ENCODE data around the gene CYP24A1.

The CYP24A1 gene

DNA sequence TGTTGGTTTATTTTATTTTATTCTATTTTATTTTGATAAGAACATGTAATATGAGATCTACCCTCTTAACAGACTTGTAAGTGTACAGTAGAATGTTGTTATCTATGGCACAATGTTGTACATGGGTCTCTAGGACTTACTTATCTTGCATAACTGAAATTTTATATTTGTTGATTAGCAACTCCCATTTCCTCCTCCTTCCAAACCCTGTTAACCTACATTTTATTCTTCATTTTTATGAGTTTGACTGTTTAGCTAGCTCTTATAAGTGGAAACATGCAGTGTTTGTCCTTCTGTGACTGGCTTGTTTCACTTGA, 65.5 kb downstream of the CYP24A1 start:
- H3K4me1 ChIP-seq = no peaks in the 10 kb centered on the region

DNA sequence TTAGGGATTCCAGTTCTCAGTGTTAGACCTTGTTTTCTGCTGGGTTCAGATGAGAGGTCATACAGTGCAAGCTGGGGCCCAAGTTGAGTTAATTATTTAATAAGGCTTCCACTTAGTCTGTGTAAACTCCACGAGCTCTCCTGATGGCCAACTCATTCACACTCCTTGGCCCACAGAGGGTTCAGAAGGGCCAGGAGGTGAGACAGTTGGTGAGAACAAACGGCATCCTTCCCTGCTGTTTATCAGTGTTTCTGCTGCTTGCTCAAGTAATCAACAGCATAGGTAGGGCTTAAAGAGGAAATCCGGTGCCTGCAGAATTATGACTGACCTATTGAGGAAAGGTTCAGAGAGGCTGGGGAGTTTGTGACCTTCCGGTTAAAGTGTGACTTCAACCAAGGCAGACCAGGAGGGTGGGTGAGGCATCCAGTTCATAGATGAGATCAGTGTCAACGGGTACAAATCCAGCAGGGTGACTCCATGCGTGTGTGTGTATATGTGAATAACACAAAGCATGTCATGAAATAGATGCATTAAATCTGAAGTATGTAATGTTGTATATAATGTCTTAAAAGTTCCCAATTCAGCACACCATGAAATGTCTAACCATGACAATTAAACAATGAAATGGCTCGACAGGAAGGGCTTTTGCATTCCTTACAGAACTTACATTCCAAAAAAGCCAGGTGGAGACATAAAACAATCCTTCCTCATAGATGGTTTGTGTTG, 66.0 kb downstream of the CYP24A1 start:
- DNase-seq (ENCODE audit: low spot score in 2 of 2) = no peak
- Histone ChIP-seq H3K9me3 (no peaks in the 10 kb centered on the region; the same call in 1 of the 2 replicates), H3K27me3 (ENCODE audit: low read depth) (peaks cover 8% of the 10 kb centered on the region), H3K36me3 (replicated peaks) (no peaks in the 10 kb centered on the region), H3K4me3 (no peak overlapping the region), H3K4me1 (no peaks in the 10 kb centered on the region)
- in situ Hi-C loops (cut with MboI; ENCODE audit: low sequenced_read_pairs) = loop anchor here (10.0 kb wide), 1 partner anchor 537 kb away; no protein-coding TSS in a partner anchor

More for the DNA sequence above, 65.5 kb downstream of the CYP24A1 start:
- no peak for DNase-seq (ENCODE audit: low spot score in 2 of 2)
- Histone ChIP-seq H3K9me3 (no peaks in the 10 kb centered on the region; the same call in 1 of the 2 replicates), H3K4me3 (no peak overlapping the region), H3K27me3 (ENCODE audit: low read depth) (peaks cover 8% of the 10 kb centered on the region), H3K36me3 (replicated peaks) (no peaks in the 10 kb centered on the region)
- in situ Hi-C loops (cut with MboI; ENCODE audit: low sequenced_read_pairs) = loop anchor here (10.0 kb wide), 1 partner anchor 537 kb away; no protein-coding TSS in a partner anchor

DNA sequence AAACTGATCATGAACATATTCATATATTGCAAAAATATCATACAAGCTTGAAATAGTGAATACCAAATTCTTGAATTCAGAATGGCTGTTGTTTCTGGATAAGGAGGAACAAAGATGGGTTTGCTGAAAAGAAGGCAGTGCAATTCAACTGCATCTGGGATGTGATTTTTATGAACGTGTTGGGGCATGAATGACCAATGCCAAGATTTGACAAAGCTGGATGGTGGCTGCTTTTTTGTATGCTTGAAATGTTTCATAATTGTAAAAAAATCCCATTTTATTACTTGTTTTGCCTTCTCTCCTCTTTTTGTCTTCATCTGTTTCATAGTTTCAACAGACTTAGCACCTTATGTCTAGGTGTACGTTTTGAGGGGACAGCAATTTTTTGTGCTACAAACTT, 66.6 kb downstream of the CYP24A1 start:
- no peak overlapping the region for H3K4me3 ChIP-seq
- H3K4me1 ChIP-seq = no peaks in the 10 kb centered on the region
- no peaks in the 10 kb centered on the region; the same call in 1 of the 2 replicates for H3K9me3 ChIP-seq
- no peak for DNase-seq (ENCODE audit: low spot score in 2 of 2)
- in situ Hi-C loops (cut with MboI; ENCODE audit: low sequenced_read_pairs) = loop anchor here (10.0 kb wide), 1 partner anchor 538 kb away; no protein-coding TSS in a partner anchor
- H3K36me3 ChIP-seq (replicated peaks) = no peaks in the 10 kb centered on the region
- peaks cover 8% of the 10 kb centered on the region for H3K27me3 ChIP-seq (ENCODE audit: low read depth)

DNA sequence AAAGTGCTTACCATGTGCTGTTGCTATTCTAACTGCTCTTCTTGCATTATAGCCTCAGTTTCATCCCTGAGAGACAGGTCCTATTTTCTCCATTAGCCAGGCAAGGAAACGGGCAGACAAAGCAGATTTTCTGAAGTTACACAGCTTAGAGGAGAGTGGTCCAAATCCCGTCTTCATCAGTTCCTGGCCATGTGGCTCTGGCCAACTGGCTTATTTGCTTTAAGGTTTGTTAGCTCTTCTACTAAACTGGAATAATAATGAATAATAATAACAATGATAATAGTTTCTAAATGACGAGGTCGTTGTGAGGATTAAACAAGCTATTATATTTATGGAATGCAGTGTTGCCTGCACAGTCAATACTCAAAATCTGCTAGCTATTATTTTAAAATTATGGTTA, 67.6 kb downstream of the CYP24A1 start:
- no peak for DNase-seq (ENCODE audit: low spot score in 2 of 2)
- H3K4me1 ChIP-seq = no peaks in the 10 kb centered on the region
- no peak overlapping the region for H3K4me3 ChIP-seq
- in situ Hi-C loops (cut with MboI; ENCODE audit: low sequenced_read_pairs) = loop anchor here (10.0 kb wide), 1 partner anchor 539 kb away; no protein-coding TSS in a partner anchor
- H3K27me3 ChIP-seq (ENCODE audit: low read depth) = peaks cover 8% of the 10 kb centered on the region
- H3K9me3 ChIP-seq = no peaks in the 10 kb centered on the region; the same call in 1 of the 2 replicates
- H3K36me3 ChIP-seq (replicated peaks) = no peaks in the 10 kb centered on the region

DNA sequence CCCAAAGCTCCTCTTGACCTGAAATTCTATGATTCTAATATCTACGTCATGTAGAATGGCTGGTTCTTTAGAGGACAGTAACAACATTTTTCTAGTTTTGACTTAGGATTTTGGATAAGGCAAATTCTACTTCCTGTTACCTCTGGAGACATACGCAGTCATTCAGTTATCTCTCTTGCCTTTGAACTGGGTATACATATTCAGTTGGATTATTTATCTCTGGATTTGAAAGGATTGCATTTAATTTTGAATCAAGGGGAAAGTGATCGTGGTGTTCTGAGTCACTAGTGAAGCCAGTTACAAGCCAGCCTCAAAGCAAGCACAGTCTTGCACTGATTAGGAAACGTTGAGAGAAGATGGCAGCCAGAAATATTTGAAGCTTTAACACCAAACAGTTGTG, 68.1 kb downstream of the CYP24A1 start:
- Histone ChIP-seq H3K36me3 (replicated peaks) (no peaks in the 10 kb centered on the region), H3K4me3 (no peak overlapping the region), H3K9me3 (no peaks in the 10 kb centered on the region; the same call in 1 of the 2 replicates), H3K4me1 (no peaks in the 10 kb centered on the region), H3K27me3 (ENCODE audit: low read depth) (peaks cover 8% of the 10 kb centered on the region)
- in situ Hi-C loops (cut with MboI; ENCODE audit: low sequenced_read_pairs) = loop anchor here (10.0 kb wide), 1 partner anchor 539 kb away; no protein-coding TSS in a partner anchor
- no peak for DNase-seq (ENCODE audit: low spot score in 2 of 2)

DNA sequence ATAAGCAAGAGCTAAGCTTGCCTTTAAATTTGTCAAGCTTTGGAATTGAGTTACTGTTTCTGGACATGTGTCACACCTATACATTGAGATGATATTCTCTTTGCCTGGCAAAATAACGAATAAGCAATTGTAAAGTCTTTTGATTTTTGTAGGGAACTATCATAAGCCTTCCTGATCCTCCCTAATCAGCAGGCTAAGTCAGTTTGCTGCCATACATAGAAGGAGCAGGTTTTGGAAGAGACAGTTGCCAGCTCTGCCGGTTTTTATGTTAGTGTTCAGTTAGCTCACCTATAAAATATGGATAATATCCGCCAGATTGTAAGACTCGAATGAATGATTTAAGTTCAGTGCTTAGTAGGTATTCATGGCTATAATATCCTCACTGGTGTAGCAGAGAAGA, 69.0 kb downstream of the CYP24A1 start:
- peaks cover 8% of the 10 kb centered on the region for H3K27me3 ChIP-seq (ENCODE audit: low read depth)
- DNase-seq (ENCODE audit: low spot score in 2 of 2) = no peak
- in situ Hi-C loops (cut with MboI; ENCODE audit: low sequenced_read_pairs) = loop anchor here (5.0 to 10.0 kb wide), 2 partner anchors 93 to 540 kb away; no protein-coding TSS in a partner anchor

DNA sequence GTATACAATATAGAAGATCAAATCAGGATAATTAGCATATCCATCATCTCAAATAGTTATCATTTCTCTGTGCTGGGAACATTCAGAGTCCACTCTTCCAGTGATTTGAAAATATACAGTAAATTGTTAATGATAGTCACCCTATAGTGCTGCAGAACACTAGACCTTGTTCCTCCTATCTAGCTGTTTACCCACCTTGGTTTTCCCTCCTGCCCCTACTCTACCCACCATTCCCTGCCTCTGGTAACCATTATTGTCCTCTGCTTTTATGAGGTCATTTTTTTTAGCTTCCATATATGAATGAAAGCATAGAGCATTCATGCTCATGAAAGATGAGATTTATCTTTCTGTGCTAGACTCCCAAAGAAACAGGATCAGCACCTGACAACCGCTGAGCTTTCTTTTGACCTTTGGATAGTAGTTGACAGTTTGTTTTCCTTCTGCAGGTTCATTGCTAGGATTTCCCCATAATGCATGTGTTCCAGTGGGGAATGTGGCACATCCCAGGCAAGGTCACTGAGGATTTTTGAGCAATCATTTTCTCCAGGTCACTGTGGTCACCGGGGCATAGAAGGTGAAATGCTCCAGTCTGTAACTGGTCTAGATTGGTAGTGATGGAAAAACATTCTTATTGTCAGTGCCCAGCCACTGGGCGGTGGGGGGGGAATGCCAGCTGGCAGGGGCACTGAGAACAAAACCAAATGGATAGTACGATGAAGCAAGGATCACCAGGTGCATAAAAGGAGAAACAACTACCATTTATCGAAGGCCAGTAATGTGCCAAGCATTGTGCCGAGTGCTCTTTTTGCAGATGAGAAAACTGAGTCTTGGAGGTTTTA, 69.8 kb downstream of the CYP24A1 start:
- in situ Hi-C loops (cut with MboI; ENCODE audit: low sequenced_read_pairs) = loop anchor here (5.0 to 10.0 kb wide), 2 partner anchors 93 to 541 kb away; no protein-coding TSS in a partner anchor
- no peaks in the 10 kb centered on the region; the same call in 1 of the 2 replicates for H3K9me3 ChIP-seq
- peaks cover 8% of the 10 kb centered on the region for H3K27me3 ChIP-seq (ENCODE audit: low read depth)
- H3K36me3 ChIP-seq (replicated peaks) = no peaks in the 10 kb centered on the region
- no peaks in the 10 kb centered on the region for H3K4me1 ChIP-seq
- no peak for DNase-seq (ENCODE audit: low spot score in 2 of 2)
- no peak overlapping the region for H3K4me3 ChIP-seq

More for the DNA sequence above, 69.0 kb downstream of the CYP24A1 start:
- no peaks in the 10 kb centered on the region for H3K36me3 ChIP-seq (replicated peaks)
- no peaks in the 10 kb centered on the region for H3K4me1 ChIP-seq
- H3K9me3 ChIP-seq = no peaks in the 10 kb centered on the region; the same call in 1 of the 2 replicates
- no peak overlapping the region for H3K4me3 ChIP-seq

All from HAP-1 (cell line).